HG02981 (cell line): ENCODE measurements around the gene CDHR1.
A peak's percentile ranks its signal among the peaks of the same experiment; 100 is the strongest.

ENCODE experiments used
- ATAC-seq: cut with Tn5 transposase; IDR thresholded peaks from one replicate; pipeline ENCODE4 v1.9.1; 2021; ENCODE audit warnings: mild to moderate bottlenecking, moderate library complexity; ENCODE audit not compliant: unreplicated experiment

The CDHR1 gene

GRCh38 chr10:84225427-84226173 lies 31.3 kb downstream of the CDHR1 start, which contains the start of gene LRIT2:
TSS of gene LRIT2 (minus strand) at chr10:84225544. CDS start at chr10:84225520, 24 bp downstream.
- ATAC-seq, result no peak

GRCh38 chr10:84226616-84227015 lies 32.3 kb downstream of the CDHR1 start:
- ATAC-seq, result no peak

GRCh38 chr10:84227810-84228209 lies 33.5 kb downstream of the CDHR1 start:
- no peak for ATAC-seq

GRCh38 chr10:84230359-84230758 lies 36.0 kb downstream of the CDHR1 start:
- ATAC-seq, result no peak

- ATAC-seq, result no peak
Measured at GRCh38 chr10:84232376-84232775, 38.0 kb downstream of the CDHR1 start.

GRCh38 chr10:84233940-84234339 lies 39.6 kb downstream of the CDHR1 start:
- no peak for ATAC-seq

GRCh38 chr10:84234479-84234878 lies 40.1 kb downstream of the CDHR1 start:
- ATAC-seq, result no peak

- ATAC-seq, result no peak
Measured at GRCh38 chr10:84235096-84235495, 40.8 kb downstream of the CDHR1 start.

GRCh38 chr10:84236807-84237198 lies 42.5 kb downstream of the CDHR1 start:
- no peak for ATAC-seq

- ATAC-seq, result no peak
Measured at GRCh38 chr10:84237199-84238051, 43.1 kb downstream of the CDHR1 start.

GRCh38 chr10:84238909-84239308 lies 44.6 kb downstream of the CDHR1 start:
- ATAC-seq, result no peak

GRCh38 chr10:84241185-84241790 lies 47.0 kb downstream of the CDHR1 start, which contains the start of gene LRIT1:
TSS of gene LRIT1 (minus strand) at chr10:84241546. CDS start at chr10:84241439, 107 bp downstream.
- ATAC-seq, result no peak

GRCh38 chr10:84243759-84244158 lies 49.4 kb downstream of the CDHR1 start:
- ATAC-seq, result no peak

GRCh38 chr10:84244651-84245270 lies 50.4 kb downstream of the CDHR1 start, which contains the start of gene RGR:
TSS of gene RGR (plus strand) at chr10:84245053. CDS start at chr10:84245091, 38 bp downstream.
- ATAC-seq, result no peak

- no peak for ATAC-seq
Measured at GRCh38 chr10:84247496-84247895, 53.2 kb downstream of the CDHR1 start.

- no peak for ATAC-seq
Measured at GRCh38 chr10:84248794-84249193, 54.5 kb downstream of the CDHR1 start.

- ATAC-seq, result no peak
Measured at GRCh38 chr10:84254552-84255478, 60.5 kb downstream of the CDHR1 start.

GRCh38 chr10:84256510-84257342 lies 62.4 kb downstream of the CDHR1 start:
- peak; percentile 60 for ATAC-seq
